ENCODE results near the gene KLHL36.
"Not testable (repeated sequence)": the region's sequence is repeated elsewhere in the genome, so short reads cannot be mapped to it uniquely, and the experiment has no call there.

KLHL36 gene

GRCh38 chr16:84618581-84619460, 29.5 kb upstream of the KLHL36 start:
- ChIA-PET POLR2A (no interaction called here), CTCF (interaction anchor here (1.1 to 6.1 kb wide), 8 partner anchors 17 to 120 kb away, joined by 3 to 172 read pairs (median 4); partner anchors contain the start of genes KLHL36 and MEAK7)
- no peak for DNase-seq (ENCODE audit: extremely low spot score)
- no peak for TF ChIP-seq CTCF (IDR thresholded peaks at IDR 0.05; ENCODE audit: control extremely low read depth, extremely low read depth, low read depth, missing control alignments)

GRCh38 chr16:84620913-84621312, 27.4 kb upstream of the KLHL36 start:
- POLR2A ChIA-PET = not testable (repeated sequence)

GRCh38 chr16:84625556-84625955, 22.8 kb upstream of the KLHL36 start:
- ChIA-PET POLR2A (no interaction called here), CTCF (interaction anchor here (1.4 to 2.5 kb wide), 3 partner anchors 113 to 119 kb away, joined by 4 to 9 read pairs (median 5); no protein-coding TSS in a partner anchor)
- no peak for DNase-seq (ENCODE audit: extremely low spot score)
- TF ChIP-seq CTCF (IDR thresholded peaks at IDR 0.05; ENCODE audit: control extremely low read depth, extremely low read depth, low read depth, missing control alignments) = no peak

More at GRCh38 chr16:84620913-84621312, 27.4 kb upstream of the KLHL36 start:
- CTCF ChIA-PET = interaction anchor here (0.6 to 6.1 kb wide), 22 partner anchors 9 to 351 kb away, joined by 3 to 172 read pairs (median 4); partner anchors contain the start of gene MEAK7
- not testable (repeated sequence) for DNase-seq (ENCODE audit: extremely low spot score)

GRCh38 chr16:84628226-84628731, 20.0 kb upstream of the KLHL36 start:
- no peak for TF ChIP-seq CTCF (IDR thresholded peaks at IDR 0.05; ENCODE audit: control extremely low read depth, extremely low read depth, low read depth, missing control alignments)
- ChIA-PET POLR2A (no interaction called here), CTCF (interaction anchor here (0.6 to 2.5 kb wide), 7 partner anchors 10 to 458 kb away, joined by 3 to 9 read pairs (median 5); no protein-coding TSS in a partner anchor)
- DNase-seq (ENCODE audit: extremely low spot score) = no peak

- CTCF ChIA-PET = interaction anchor here (0.7 to 2.4 kb wide), 6 partner anchors 9 to 108 kb away, joined by 3 to 7 read pairs (median 4); no protein-coding TSS in a partner anchor
- POLR2A ChIA-PET = no interaction called here
- TF ChIP-seq CTCF (IDR thresholded peaks at IDR 0.05; ENCODE audit: control extremely low read depth, extremely low read depth, low read depth, missing control alignments) = no peak
- no peak for DNase-seq (ENCODE audit: extremely low spot score)
These were observed 18.7 kb upstream of the KLHL36 start for GRCh38 chr16:84629580-84629979.

- POLR2A ChIA-PET = no interaction called here
- TF ChIP-seq CTCF (IDR thresholded peaks at IDR 0.05; ENCODE audit: control extremely low read depth, extremely low read depth, low read depth, missing control alignments) = no peak
- CTCF ChIA-PET = interaction anchor here (0.7 to 2.4 kb wide), 5 partner anchors 8 to 96 kb away, joined by 3 to 7 read pairs (median 3); no protein-coding TSS in a partner anchor
- DNase-seq (ENCODE audit: extremely low spot score) = no peak
These were observed 18.3 kb upstream of the KLHL36 start for GRCh38 chr16:84630009-84630408.
